SK-N-DZ (cell line): ENCODE data around the gene NAV2.
"Not testable (repeated sequence)": the region's sequence is repeated elsewhere in the genome, so short reads cannot be mapped to it uniquely, and the experiment has no call there.

ENCODE experiments used
- DNase-seq: peaks from one replicate; pipeline ENCODE4 v3.0.0-alpha.2; 2015; ENCODE audit warnings: low spot score

NAV2 gene

GRCh38 chr11:19889531-19889930 is 176.9 kb downstream of the NAV2 start:
- no peak for DNase-seq

- DNase-seq = no peak
These were observed 177.7 kb downstream of the NAV2 start for GRCh38 chr11:19890308-19890707.

GRCh38 chr11:19891022-19891421 is 178.4 kb downstream of the NAV2 start:
- DNase-seq = no peak

- no peak for DNase-seq
These were observed 179.8 kb downstream of the NAV2 start for GRCh38 chr11:19892387-19892786.

- no peak for DNase-seq
These were observed 180.2 kb downstream of the NAV2 start for GRCh38 chr11:19892876-19893275.

GRCh38 chr11:19894404-19894803 is 181.8 kb downstream of the NAV2 start:
- no peak for DNase-seq

GRCh38 chr11:19895037-19895436 is 182.4 kb downstream of the NAV2 start:
- DNase-seq = not testable (repeated sequence)

- no peak for DNase-seq
These were observed 183.1 kb downstream of the NAV2 start for GRCh38 chr11:19895776-19896175.

- DNase-seq = peak; percentile 67
These were observed 191.0 kb downstream of the NAV2 start for GRCh38 chr11:19903620-19904069.

GRCh38 chr11:19905280-19905853 is 192.7 kb downstream of the NAV2 start:
- DNase-seq = peak; percentile 20

GRCh38 chr11:19906126-19906525 is 193.5 kb downstream of the NAV2 start:
- no peak for DNase-seq

- DNase-seq = no peak
These were observed 194.5 kb downstream of the NAV2 start for GRCh38 chr11:19907008-19907579.

- DNase-seq = no peak
These were observed 195.2 kb downstream of the NAV2 start for GRCh38 chr11:19907839-19908238.

- DNase-seq = no peak
These were observed 198.3 kb downstream of the NAV2 start for GRCh38 chr11:19910931-19911330.

- DNase-seq = no peak
These were observed 199.7 kb downstream of the NAV2 start for GRCh38 chr11:19912115-19912957.

- DNase-seq = no peak
These were observed 200.6 kb downstream of the NAV2 start for GRCh38 chr11:19912958-19913892.

- DNase-seq = no peak
These were observed 201.2 kb downstream of the NAV2 start for GRCh38 chr11:19913893-19914249.

- DNase-seq = no peak
These were observed 203.2 kb downstream of the NAV2 start for GRCh38 chr11:19915808-19916207.

- DNase-seq = no peak
These were observed 204.4 kb downstream of the NAV2 start for GRCh38 chr11:19917069-19917468.

- no peak for DNase-seq
These were observed 205.8 kb downstream of the NAV2 start for GRCh38 chr11:19918302-19919049.

- no peak for DNase-seq
These were observed 206.5 kb downstream of the NAV2 start for GRCh38 chr11:19919050-19919561.
